Retinal pigment epithelial cell (primary cell): ENCODE data around the gene AIP.

Source experiments
- DNase-seq: peaks from one replicate; pipeline ENCODE4 v3.0.0-alpha.2; 2010; ENCODE audit warnings: low read depth
- H3K4me3 ChIP-seq: 2 replicates; pipeline ENCODE4 v1.5.1; 2011; ENCODE audit warnings: mild to moderate bottlenecking, low read length, control low read depth, moderate library complexity
- TF ChIP-seq, protein P1 (sequence below): conservative IDR thresholded peaks from 2 replicates; pipeline ENCODE4 v1.5.1; 2011; ENCODE audit warnings: low read depth, low read length, control low read depth, inconsistent platforms

The AIP gene

DNA sequence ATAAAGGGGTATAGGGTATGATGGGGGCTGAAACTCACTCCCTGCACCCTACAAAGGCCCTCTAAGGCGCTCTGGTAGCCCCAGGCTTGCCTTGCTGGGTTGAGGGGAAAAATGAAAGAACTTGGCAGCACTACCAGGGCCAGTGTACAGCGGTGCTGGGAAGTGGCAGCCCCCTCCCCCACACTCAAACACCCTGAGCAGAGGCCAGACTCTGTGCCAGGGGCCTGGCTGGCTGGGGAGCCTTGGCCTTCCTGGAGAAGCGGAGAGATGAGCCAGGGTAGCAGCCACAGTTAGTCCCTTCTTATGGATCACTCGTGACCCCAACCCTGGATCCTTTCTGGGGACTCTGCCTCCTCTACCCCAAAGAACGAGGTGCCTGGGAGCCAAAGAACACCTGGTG is 16.5 kb upstream of the AIP start:
- H3K4me3 ChIP-seq, result no peak overlapping the region
- no peak for DNase-seq

DNA sequence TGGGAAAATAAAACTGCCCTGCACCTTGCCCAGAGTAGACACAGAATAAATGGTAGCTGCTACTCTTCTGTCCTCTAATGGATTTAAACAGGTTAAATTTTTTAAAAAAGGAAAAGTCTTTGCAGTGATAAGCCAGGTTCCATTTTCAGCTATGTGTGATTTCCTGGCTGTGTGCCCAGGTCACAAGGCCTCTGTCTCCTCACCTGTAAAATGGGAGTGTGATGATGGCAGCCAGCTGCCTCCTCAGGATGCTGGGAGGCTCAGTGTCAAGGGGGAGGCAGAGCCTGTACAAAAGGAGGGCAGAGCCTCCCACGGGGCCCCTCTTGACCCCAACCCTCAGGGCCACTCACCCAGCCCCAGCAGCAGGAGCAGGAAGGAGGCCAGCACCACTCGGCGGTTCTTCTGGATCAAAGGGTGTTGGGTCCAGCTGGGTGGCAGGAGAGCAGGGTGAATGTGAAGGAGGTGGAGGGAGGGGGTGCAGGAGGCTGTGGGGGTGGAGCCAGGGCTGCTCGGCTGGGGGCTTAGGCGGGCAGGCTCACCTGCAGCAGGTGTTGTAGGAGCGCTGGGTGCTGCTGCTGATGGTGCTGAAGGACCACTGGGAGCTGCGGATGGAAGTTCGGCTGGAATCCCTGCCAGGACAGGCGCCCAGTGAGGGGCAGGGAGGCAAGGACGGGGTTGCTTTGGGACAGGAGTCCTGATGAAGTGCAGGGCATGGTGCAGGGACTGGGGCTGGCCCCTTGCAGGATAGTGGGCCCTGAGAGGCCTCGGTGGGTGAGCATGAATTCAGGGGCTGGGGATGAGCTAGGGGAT is 15.7 kb upstream of the AIP start:
- TF ChIP-seq, protein P1, sequence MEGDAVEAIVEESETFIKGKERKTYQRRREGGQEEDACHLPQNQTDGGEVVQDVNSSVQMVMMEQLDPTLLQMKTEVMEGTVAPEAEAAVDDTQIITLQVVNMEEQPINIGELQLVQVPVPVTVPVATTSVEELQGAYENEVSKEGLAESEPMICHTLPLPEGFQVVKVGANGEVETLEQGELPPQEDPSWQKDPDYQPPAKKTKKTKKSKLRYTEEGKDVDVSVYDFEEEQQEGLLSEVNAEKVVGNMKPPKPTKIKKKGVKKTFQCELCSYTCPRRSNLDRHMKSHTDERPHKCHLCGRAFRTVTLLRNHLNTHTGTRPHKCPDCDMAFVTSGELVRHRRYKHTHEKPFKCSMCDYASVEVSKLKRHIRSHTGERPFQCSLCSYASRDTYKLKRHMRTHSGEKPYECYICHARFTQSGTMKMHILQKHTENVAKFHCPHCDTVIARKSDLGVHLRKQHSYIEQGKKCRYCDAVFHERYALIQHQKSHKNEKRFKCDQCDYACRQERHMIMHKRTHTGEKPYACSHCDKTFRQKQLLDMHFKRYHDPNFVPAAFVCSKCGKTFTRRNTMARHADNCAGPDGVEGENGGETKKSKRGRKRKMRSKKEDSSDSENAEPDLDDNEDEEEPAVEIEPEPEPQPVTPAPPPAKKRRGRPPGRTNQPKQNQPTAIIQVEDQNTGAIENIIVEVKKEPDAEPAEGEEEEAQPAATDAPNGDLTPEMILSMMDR, result no peak
- DNase-seq, result no peak
- H3K4me3 ChIP-seq, result no peak overlapping the region

More for the DNA sequence above, 16.5 kb upstream of the AIP start:
- TF ChIP-seq, protein P1, result no peak

DNA sequence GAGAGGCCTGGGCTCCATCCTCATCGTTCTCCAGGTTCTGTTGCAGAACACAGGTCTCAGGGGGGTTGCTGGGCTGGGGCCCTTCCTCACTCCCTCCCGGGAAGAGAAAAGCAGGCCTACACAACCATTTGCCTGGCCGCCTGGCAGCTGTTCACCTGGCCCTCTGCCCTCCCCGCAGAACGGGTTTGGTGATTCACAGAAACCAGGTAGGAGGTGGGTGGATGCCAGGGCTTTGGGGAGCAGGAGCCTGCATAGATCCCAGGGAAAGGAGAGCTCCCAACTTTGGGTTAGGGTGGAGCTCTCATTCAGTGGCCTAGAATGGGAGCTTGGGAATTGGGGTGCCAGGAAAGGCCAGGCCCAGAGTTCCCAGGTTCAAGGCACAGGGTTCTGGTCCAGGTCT is 14.8 kb upstream of the AIP start:
- TF ChIP-seq, protein P1, result no peak
- H3K4me3 ChIP-seq, result peak overlapping the region; percentile 70
- no peak for DNase-seq

DNA sequence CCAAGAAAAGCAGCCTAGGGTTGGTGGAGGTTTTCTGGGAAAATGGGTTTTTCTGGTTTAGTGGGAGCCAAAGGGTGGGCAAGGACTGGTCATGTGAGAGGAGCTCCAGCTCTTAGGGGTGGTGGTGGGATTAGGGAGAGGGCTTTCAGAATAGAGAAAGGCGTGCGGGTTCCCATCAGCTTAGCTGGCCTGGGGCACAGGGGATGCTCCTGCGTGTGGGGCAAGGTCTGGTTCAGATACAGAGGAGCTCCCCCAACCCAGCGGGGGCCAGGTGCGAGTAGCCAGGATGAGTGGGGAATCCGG is 14.4 kb upstream of the AIP start:
- DNase-seq, result no peak
- TF ChIP-seq, protein P1, result no peak
- peak overlapping the region; percentile 70 for H3K4me3 ChIP-seq

DNA sequence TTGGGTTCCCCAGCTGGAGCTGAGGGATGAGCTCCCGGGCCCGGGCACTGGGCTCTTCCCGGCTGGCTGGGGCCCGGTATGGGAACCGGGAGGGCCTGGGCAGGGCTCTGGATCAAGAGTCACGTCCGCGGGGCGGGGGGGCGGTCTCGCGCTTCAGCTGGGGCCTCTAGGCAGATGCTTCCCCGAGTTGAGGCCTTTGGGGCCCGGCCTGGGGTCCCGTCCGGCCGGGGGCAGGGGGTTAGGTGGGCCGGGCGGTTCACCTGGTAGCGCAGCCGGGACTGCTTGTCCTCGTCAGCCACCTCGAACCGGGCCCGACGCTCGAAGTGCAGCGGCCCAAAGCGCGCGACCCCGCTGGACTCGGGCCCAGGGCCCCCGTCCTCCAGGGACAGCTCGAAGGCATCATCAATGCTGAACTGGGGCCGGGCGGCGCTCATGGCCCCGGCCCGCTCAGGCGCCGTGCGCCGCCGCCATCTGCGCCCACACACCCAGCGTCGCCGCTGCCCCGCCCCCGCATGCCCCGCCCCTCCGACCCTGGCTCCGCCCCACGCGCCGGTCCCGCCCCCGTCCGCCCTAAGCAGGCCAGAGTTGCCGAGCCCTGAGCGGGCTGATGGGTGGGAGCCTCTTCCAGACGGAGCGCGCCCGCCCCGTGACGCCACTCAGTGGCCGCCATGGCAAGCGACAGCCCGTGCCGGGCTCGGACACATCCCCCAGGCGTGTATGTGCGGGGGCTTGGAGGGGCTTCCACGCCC is 13.9 kb upstream of the AIP start, which contains the start of gene TMEM134:
Gene TMEM134, minus strand, starts transcription at position 493 of the 749 bp plus-strand sequence. Its CDS starts 59 bp downstream, at position 434.
- peak within 1 kb of the TSS; percentile 72 for H3K4me3 ChIP-seq
- TF ChIP-seq, protein P1, result peak; percentile 18
- DNase-seq, result peak; percentile 63

DNA sequence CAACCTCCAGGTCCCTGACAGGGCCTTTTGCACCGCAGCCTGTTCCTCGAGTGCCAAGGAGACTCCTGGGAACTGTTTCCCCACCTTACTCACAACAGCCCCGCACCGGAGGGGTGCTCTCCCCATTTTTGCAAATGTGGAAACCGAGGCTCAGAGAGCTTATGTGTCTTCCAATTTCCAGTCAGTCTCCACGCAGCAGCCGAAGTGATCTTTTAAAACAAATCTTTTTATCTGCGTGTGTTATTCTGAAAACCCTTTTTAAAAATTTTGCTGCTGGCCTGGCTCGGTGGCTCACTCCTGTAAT is 13.4 kb upstream of the AIP start:
- TF ChIP-seq, protein P1, result no peak
- no peak for DNase-seq
- peak overlapping the region; percentile 72 for H3K4me3 ChIP-seq
